Adipocyte (in vitro differentiated cells): ENCODE measurements around the gene GIMAP5.

Experiments used
- DNase-seq: peaks from one replicate; pipeline ENCODE4 v3.0.0-alpha.2; 2015; ENCODE audit warnings: low read depth
- H3K27me3 ChIP-seq: replicated peaks from 2 replicates; pipeline ENCODE4 v1.7.0; 2013; ENCODE audit warnings: mild to moderate bottlenecking, low read length, moderate library complexity; ENCODE audit not compliant: control insufficient read depth, insufficient read depth
- H3K36me3 ChIP-seq: 2 replicates; pipeline ENCODE4 v1.7.0; 2013; ENCODE audit warnings: low read length, mild to moderate bottlenecking, moderate library complexity; ENCODE audit not compliant: control insufficient read depth, insufficient read depth, severe bottlenecking
- H3K4me1 ChIP-seq: 2 replicates; pipeline ENCODE4 v1.7.0; 2013; ENCODE audit warnings: mild to moderate bottlenecking, low read length, moderate library complexity; ENCODE audit not compliant: control insufficient read depth, insufficient read depth
- H3K4me3 ChIP-seq: 2 replicates; pipeline ENCODE4 v1.7.0; 2013; ENCODE audit warnings: mild to moderate bottlenecking, low read length, moderate library complexity
- H3K9ac ChIP-seq: 2 replicates; pipeline ENCODE4 v1.7.0; 2013; ENCODE audit warnings: mild to moderate bottlenecking, low read length, moderate library complexity
- H3K9me3 ChIP-seq: 2 replicates; pipeline ENCODE4 v1.7.0; 2013; ENCODE audit warnings: mild to moderate bottlenecking, low read length, moderate library complexity; ENCODE audit not compliant: control insufficient read depth

The GIMAP5 gene

DNA sequence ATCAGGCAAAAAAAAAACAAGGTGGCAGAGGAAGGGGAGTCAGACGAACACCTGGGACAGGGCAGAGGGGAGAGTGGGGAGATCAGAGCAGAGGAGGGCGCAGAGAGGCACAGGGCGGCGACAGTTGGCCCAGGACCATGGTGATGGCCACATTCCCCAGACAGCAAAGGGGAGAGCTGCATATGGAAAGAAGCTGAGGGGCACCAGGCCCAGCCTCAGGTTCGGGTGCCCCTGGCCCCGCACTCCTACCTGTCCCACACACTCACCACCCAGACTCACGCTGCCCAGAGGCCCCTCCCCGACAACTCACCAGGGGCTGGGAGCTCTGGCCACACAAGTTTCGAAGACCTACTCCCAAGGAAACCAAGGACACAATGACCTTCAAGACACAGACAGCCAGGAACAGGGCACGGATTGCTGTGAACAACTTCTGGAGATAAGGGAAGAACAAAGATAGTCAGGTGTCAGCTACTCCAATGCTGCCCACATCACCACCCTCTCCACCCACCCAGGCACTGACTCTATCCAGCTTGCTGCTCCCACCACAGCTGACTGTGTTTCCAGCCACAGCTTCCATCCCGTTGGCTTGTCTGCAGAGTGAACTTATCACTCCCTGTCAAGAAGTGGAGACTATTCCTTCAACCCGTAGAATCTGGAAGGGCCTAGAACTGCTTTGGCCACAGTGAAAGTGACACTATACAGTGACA, 54.7 kb downstream of the GIMAP5 start:
- Histone ChIP-seq H3K27me3 (peaks cover 18% of the 10 kb centered on the region), H3K9ac (no peak overlapping the region), H3K36me3 (no peaks in the 10 kb centered on the region), H3K4me3 (no peak overlapping the region), H3K9me3 (peaks cover 5% of the 10 kb centered on the region), H3K4me1 (peaks cover 16% of the 10 kb centered on the region)
- no peak for DNase-seq
